ENCODE data around the gene MYO3B.

Gene MYO3B

GRCh38 chr2:170313347-170313991 lies 135.5 kb downstream of the MYO3B start:
- no peaks in the 10 kb centered on the region for H3K4me1 ChIP-seq (ENCODE audit: insufficient read depth, low read length)
- H3K4me3 ChIP-seq (ENCODE audit: low read length) = no peak overlapping the region
- H3K9ac ChIP-seq (ENCODE audit: low read depth, low read length) = no peak overlapping the region
- no peak overlapping the region for H3K27ac ChIP-seq (ENCODE audit: low read length)
- H3K27me3 ChIP-seq (ENCODE audit: insufficient read depth, low read length) = no peaks in the 10 kb centered on the region
- H3K9me3 ChIP-seq (ENCODE audit: insufficient read depth, low read depth, low read length) = no peaks in the 10 kb centered on the region
- H3K36me3 ChIP-seq (ENCODE audit: insufficient read depth, low read depth, low read length) = no peaks in the 10 kb centered on the region

GRCh38 chr2:170313992-170314348 lies 136.0 kb downstream of the MYO3B start:
- Histone ChIP-seq H3K27me3 (ENCODE audit: insufficient read depth, low read length) (no peaks in the 10 kb centered on the region), H3K4me1 (ENCODE audit: insufficient read depth, low read length) (no peaks in the 10 kb centered on the region), H3K9ac (ENCODE audit: low read depth, low read length) (no peak overlapping the region), H3K36me3 (ENCODE audit: insufficient read depth, low read depth, low read length) (no peaks in the 10 kb centered on the region), H3K4me3 (ENCODE audit: low read length) (no peak overlapping the region), H3K9me3 (ENCODE audit: insufficient read depth, low read depth, low read length) (no peaks in the 10 kb centered on the region), H3K27ac (ENCODE audit: low read length) (no peak overlapping the region)

- Histone ChIP-seq H3K27me3 (ENCODE audit: insufficient read depth, low read length) (no peaks in the 10 kb centered on the region), H3K4me1 (ENCODE audit: insufficient read depth, low read length) (no peaks in the 10 kb centered on the region), H3K27ac (ENCODE audit: low read length) (no peak overlapping the region), H3K9ac (ENCODE audit: low read depth, low read length) (no peak overlapping the region), H3K4me3 (ENCODE audit: low read length) (no peak overlapping the region), H3K36me3 (ENCODE audit: insufficient read depth, low read depth, low read length) (no peaks in the 10 kb centered on the region), H3K9me3 (ENCODE audit: insufficient read depth, low read depth, low read length) (peaks cover 7% of the 10 kb centered on the region; the same call in 1 of the 2 replicates)
Measured at GRCh38 chr2:170314744-170315447, 136.9 kb downstream of the MYO3B start.

DNA sequence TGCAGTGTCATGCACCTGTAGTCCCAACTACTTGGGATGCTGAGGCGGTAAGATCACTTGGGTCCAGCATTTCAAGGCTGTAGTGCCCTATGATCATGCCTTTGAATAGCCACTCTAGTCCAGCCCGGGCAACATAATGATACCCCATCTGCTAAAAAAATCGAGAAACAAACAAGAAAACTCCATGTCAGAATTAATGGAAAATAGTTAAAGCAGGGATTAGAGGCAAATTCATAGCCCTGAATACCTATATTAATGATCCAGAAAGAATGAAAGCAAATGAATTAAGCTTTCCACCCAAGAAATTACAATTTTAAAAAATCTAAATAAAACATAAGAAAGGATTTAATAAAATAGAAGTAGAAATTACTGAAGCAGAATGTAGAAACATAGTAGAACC lies 143.0 kb downstream of the MYO3B start:
- H3K4me1 ChIP-seq (ENCODE audit: insufficient read depth, low read length) = peaks cover 3% of the 10 kb centered on the region; the same call in 1 of the 2 replicates
- H3K4me3 ChIP-seq (ENCODE audit: low read length) = no peak overlapping the region
- no peak overlapping the region for H3K27ac ChIP-seq (ENCODE audit: low read length)
- H3K9me3 ChIP-seq (ENCODE audit: insufficient read depth, low read depth, low read length) = peaks cover 18% of the 10 kb centered on the region
- H3K27me3 ChIP-seq (ENCODE audit: insufficient read depth, low read length) = no peaks in the 10 kb centered on the region
- no peak overlapping the region for H3K9ac ChIP-seq (ENCODE audit: low read depth, low read length)
- H3K36me3 ChIP-seq (ENCODE audit: insufficient read depth, low read depth, low read length) = no peaks in the 10 kb centered on the region

DNA sequence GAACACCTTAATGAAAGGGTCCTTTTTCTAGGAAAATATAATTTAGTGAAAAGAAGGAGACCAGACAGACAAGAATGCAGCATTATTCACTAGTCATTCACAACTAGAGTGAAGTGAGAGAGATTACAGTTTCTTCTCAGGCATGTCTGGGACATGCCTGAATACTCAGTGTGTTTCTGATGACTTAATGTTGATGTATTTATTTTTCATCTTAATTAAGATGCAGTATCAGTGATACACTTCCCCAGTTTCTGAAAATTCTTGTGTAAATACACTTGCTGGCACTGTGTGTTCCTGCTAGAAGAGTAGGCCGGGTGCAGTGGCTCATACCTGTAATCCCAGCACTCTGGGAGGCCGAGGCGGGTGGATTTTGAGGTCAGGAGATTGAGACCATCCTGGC lies 143.6 kb downstream of the MYO3B start:
- H3K36me3 ChIP-seq (ENCODE audit: insufficient read depth, low read depth, low read length) = no peaks in the 10 kb centered on the region
- no peak overlapping the region for H3K4me3 ChIP-seq (ENCODE audit: low read length)
- H3K27ac ChIP-seq (ENCODE audit: low read length) = no peak overlapping the region
- H3K9me3 ChIP-seq (ENCODE audit: insufficient read depth, low read depth, low read length) = peaks cover 18% of the 10 kb centered on the region
- H3K27me3 ChIP-seq (ENCODE audit: insufficient read depth, low read length) = no peaks in the 10 kb centered on the region
- H3K9ac ChIP-seq (ENCODE audit: low read depth, low read length) = no peak overlapping the region
- H3K4me1 ChIP-seq (ENCODE audit: insufficient read depth, low read length) = peaks cover 3% of the 10 kb centered on the region; the same call in 1 of the 2 replicates

DNA sequence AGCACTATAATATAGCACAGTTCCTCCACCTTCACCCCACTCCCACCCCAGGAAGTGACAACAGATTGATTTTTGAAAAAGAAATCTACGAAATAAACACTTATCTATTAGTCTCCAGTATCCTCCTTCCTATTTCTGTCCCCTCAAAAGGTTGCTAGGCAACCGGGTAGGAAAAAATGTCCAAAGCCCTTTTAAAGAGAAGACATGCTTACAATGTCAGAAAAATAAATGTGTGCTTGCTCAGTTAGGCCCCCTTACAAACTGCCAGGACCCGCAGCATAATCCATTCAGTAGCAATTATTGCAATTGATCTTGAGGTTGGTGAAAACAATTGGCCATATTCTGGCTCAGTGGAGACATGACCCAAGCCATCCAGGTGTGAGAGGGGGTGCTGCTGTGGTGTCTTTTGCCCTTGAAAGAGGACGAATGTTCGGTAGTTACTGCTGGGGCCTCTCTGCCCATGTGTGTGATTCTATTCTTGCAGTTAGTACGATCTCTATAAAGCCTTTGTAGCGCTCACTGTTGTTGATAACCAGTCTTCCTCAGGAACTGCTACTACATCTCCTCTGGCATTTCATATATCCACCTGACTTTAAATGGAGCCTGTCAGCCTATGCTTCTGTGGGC lies 144.3 kb downstream of the MYO3B start:
- Histone ChIP-seq H3K4me1 (ENCODE audit: insufficient read depth, low read length) (peaks cover 3% of the 10 kb centered on the region; the same call in 1 of the 2 replicates), H3K27me3 (ENCODE audit: insufficient read depth, low read length) (no peaks in the 10 kb centered on the region), H3K9ac (ENCODE audit: low read depth, low read length) (no peak overlapping the region), H3K36me3 (ENCODE audit: insufficient read depth, low read depth, low read length) (no peaks in the 10 kb centered on the region), H3K4me3 (ENCODE audit: low read length) (no peak overlapping the region), H3K27ac (ENCODE audit: low read length) (no peak overlapping the region), H3K9me3 (ENCODE audit: insufficient read depth, low read depth, low read length) (peaks cover 18% of the 10 kb centered on the region)

GRCh38 chr2:170323743-170324142 lies 145.8 kb downstream of the MYO3B start:
- Histone ChIP-seq H3K36me3 (ENCODE audit: insufficient read depth, low read depth, low read length) (no peaks in the 10 kb centered on the region), H3K27me3 (ENCODE audit: insufficient read depth, low read length) (no peaks in the 10 kb centered on the region), H3K9ac (ENCODE audit: low read depth, low read length) (no peak overlapping the region), H3K4me3 (ENCODE audit: low read length) (no peak overlapping the region), H3K4me1 (ENCODE audit: insufficient read depth, low read length) (peaks cover 3% of the 10 kb centered on the region; the same call in 1 of the 2 replicates), H3K9me3 (ENCODE audit: insufficient read depth, low read depth, low read length) (peaks cover 18% of the 10 kb centered on the region), H3K27ac (ENCODE audit: low read length) (no peak overlapping the region)

- Histone ChIP-seq H3K9ac (ENCODE audit: low read depth, low read length) (no peak overlapping the region), H3K27ac (ENCODE audit: low read length) (no peak overlapping the region), H3K36me3 (ENCODE audit: insufficient read depth, low read depth, low read length) (no peaks in the 10 kb centered on the region), H3K4me3 (ENCODE audit: low read length) (no peak overlapping the region), H3K4me1 (ENCODE audit: insufficient read depth, low read length) (peaks cover 3% of the 10 kb centered on the region; the same call in 1 of the 2 replicates), H3K9me3 (ENCODE audit: insufficient read depth, low read depth, low read length) (peaks cover 13% of the 10 kb centered on the region), H3K27me3 (ENCODE audit: insufficient read depth, low read length) (no peaks in the 10 kb centered on the region)
Measured at GRCh38 chr2:170324640-170325046, 146.7 kb downstream of the MYO3B start.

DNA sequence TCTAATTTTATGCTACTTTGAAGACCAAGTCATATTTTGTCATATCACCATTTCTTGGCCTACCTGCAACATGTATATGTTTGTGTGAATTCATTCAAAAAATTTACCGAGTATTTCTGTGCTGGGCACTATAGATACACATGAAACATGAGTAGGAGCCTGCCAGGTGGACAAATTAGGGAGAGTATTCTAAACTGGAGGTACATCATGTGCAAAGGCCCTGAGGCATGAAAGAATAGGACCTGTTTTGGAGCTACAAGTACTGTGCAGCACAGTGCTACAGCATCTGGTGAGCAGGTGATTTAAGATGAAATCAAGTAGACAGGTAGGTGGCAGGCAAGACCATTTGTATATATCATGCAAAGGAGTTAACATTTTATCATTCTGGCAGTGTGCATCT lies 152.9 kb downstream of the MYO3B start:
- no peaks in the 10 kb centered on the region for H3K4me1 ChIP-seq (ENCODE audit: insufficient read depth, low read length)
- no peaks in the 10 kb centered on the region; the same call in 1 of the 2 replicates for H3K9me3 ChIP-seq (ENCODE audit: insufficient read depth, low read depth, low read length)
- no peaks in the 10 kb centered on the region for H3K36me3 ChIP-seq (ENCODE audit: insufficient read depth, low read depth, low read length)
- H3K27ac ChIP-seq (ENCODE audit: low read length) = no peak overlapping the region
- no peaks in the 10 kb centered on the region for H3K27me3 ChIP-seq (ENCODE audit: insufficient read depth, low read length)
- H3K9ac ChIP-seq (ENCODE audit: low read depth, low read length) = no peak overlapping the region
- no peak overlapping the region for H3K4me3 ChIP-seq (ENCODE audit: low read length)

GRCh38 chr2:170332676-170333402 lies 154.9 kb downstream of the MYO3B start:
- Histone ChIP-seq H3K4me1 (ENCODE audit: insufficient read depth, low read length) (peaks cover under 1% of the 10 kb centered on the region; the same call in 1 of the 2 replicates), H3K27ac (ENCODE audit: low read length) (no peak overlapping the region), H3K9me3 (ENCODE audit: insufficient read depth, low read depth, low read length) (no peaks in the 10 kb centered on the region; the same call in 1 of the 2 replicates), H3K27me3 (ENCODE audit: insufficient read depth, low read length) (no peaks in the 10 kb centered on the region), H3K9ac (ENCODE audit: low read depth, low read length) (no peak overlapping the region), H3K36me3 (ENCODE audit: insufficient read depth, low read depth, low read length) (no peaks in the 10 kb centered on the region), H3K4me3 (ENCODE audit: low read length) (no peak overlapping the region)

- no peak overlapping the region for H3K4me3 ChIP-seq (ENCODE audit: low read length)
- H3K27me3 ChIP-seq (ENCODE audit: insufficient read depth, low read length) = no peaks in the 10 kb centered on the region
- no peak overlapping the region for H3K9ac ChIP-seq (ENCODE audit: low read depth, low read length)
- no peak overlapping the region for H3K27ac ChIP-seq (ENCODE audit: low read length)
- H3K4me1 ChIP-seq (ENCODE audit: insufficient read depth, low read length) = peaks cover 18% of the 10 kb centered on the region
- H3K9me3 ChIP-seq (ENCODE audit: insufficient read depth, low read depth, low read length) = no peaks in the 10 kb centered on the region; the same call in 1 of the 2 replicates
- no peaks in the 10 kb centered on the region for H3K36me3 ChIP-seq (ENCODE audit: insufficient read depth, low read depth, low read length)
Measured at GRCh38 chr2:170335351-170335750, 157.4 kb downstream of the MYO3B start.
